Effector memory CD8-positive, alpha-beta T cell (primary cell): ENCODE measurements around the gene CFAP20DC.
"Not testable (repeated sequence)": the region's sequence is repeated elsewhere in the genome, so short reads cannot be mapped to it uniquely, and the experiment has no call there.

ENCODE experiments used
- ATAC-seq: fragments of 150-1000 bp; cut with Tn5 transposase; replicated peaks from 2 replicates; pipeline ENCODE4 v1.10.0; 2021; ENCODE audit warnings: mild to moderate bottlenecking, moderate library complexity
- DNase-seq, 3 experiments: peaks; one replicate each; pipeline ENCODE4 v3.0.0; 2021
- H3K27ac Mint-ChIP-seq, 2 donors: one replicate each; pipeline ENCODE4 v1.8.0; 2022; ENCODE audit warnings: mild to moderate bottlenecking in 2 of 2, mixed read lengths in 2 of 2, moderate library complexity in 2 of 2
- H3K27me3 Mint-ChIP-seq, 2 donors: one replicate each; pipeline ENCODE4 v1.8.0; 2022; ENCODE audit warnings: mixed read lengths in 2 of 2
- H3K36me3 Mint-ChIP-seq: one replicate; pipeline ENCODE4 v1.8.0; 2022; ENCODE audit warnings: mild to moderate bottlenecking, moderate library complexity, mixed read lengths; ENCODE audit not compliant: insufficient read depth
- H3K4me1 Mint-ChIP-seq, 2 donors: one replicate each; pipeline ENCODE4 v1.8.0; 2022; ENCODE audit warnings: low read depth in 2 of 2, mixed read lengths in 2 of 2
- H3K4me3 Mint-ChIP-seq, 2 donors: one replicate each; pipeline ENCODE4 v1.8.0; 2022; ENCODE audit warnings: mild to moderate bottlenecking in 2 of 2, mixed read lengths in 2 of 2, moderate library complexity in 2 of 2
- H3K9me3 Mint-ChIP-seq, 2 donors: one replicate each; pipeline ENCODE4 v1.8.0; 2022; ENCODE audit warnings: mixed read lengths in 2 of 2

CFAP20DC gene

GRCh38 chr3:59064728-59065127, 14.9 kb upstream of the CFAP20DC start:
- DNase-seq (no peak), ATAC-seq (no peak)
- Mint-ChIP-seq H3K36me3 (no peaks in the 10 kb centered on the region), H3K4me3 (no peak overlapping the region), H3K27me3 (peaks cover 24 to 27% of the 10 kb centered on the region in 2 donors), H3K4me1 (no peaks in the 10 kb centered on the region), H3K9me3 (peaks cover 0 to 2% of the 10 kb centered on the region in 2 donors), H3K27ac (no peak overlapping the region)

- no peaks in the 10 kb centered on the region for H3K36me3 Mint-ChIP-seq
- no peak overlapping the region for H3K27ac Mint-ChIP-seq
- no peaks in the 10 kb centered on the region for H3K4me1 Mint-ChIP-seq
- no peak for DNase-seq
- H3K27me3 Mint-ChIP-seq, result peaks cover 19 to 27% of the 10 kb centered on the region in 2 donors
- peaks cover 0 to 2% of the 10 kb centered on the region in 2 donors for H3K9me3 Mint-ChIP-seq
- ATAC-seq, result no peak
- H3K4me3 Mint-ChIP-seq, result no peak overlapping the region
These were observed 14.5 kb upstream of the CFAP20DC start for GRCh38 chr3:59064276-59064675.

- H3K36me3 Mint-ChIP-seq, result no peaks in the 10 kb centered on the region
- no peaks in the 10 kb centered on the region for H3K9me3 Mint-ChIP-seq
- H3K4me3 Mint-ChIP-seq, result no peak overlapping the region
- ATAC-seq (no peak), DNase-seq (no peak)
- H3K4me1 Mint-ChIP-seq, result no peaks in the 10 kb centered on the region
- no peak overlapping the region for H3K27ac Mint-ChIP-seq
- peaks cover 0 to 5% of the 10 kb centered on the region in 2 donors for H3K27me3 Mint-ChIP-seq
These were observed 6.9 kb upstream of the CFAP20DC start for GRCh38 chr3:59056706-59057105.

- no peak for DNase-seq
These were observed 3.1 kb upstream of the CFAP20DC start for GRCh38 chr3:59052803-59053411.

GRCh38 chr3:59050811-59051414, 1.1 kb upstream of the CFAP20DC start:
- H3K36me3 Mint-ChIP-seq, H3K9me3 Mint-ChIP-seq, H3K4me1 Mint-ChIP-seq, H3K4me3 Mint-ChIP-seq, ATAC-seq, H3K27me3 Mint-ChIP-seq, DNase-seq, H3K27ac Mint-ChIP-seq: not testable (repeated sequence)

More at GRCh38 chr3:59052803-59053411, 3.1 kb upstream of the CFAP20DC start:
- Mint-ChIP-seq H3K4me1 (no peaks in the 10 kb centered on the region), H3K4me3 (no peak overlapping the region), H3K9me3 (no peaks in the 10 kb centered on the region), H3K36me3 (peaks cover 4% of the 10 kb centered on the region), H3K27me3 (no peaks in the 10 kb centered on the region), H3K27ac (no peak overlapping the region)
- no peak for ATAC-seq

GRCh38 chr3:59046839-59047238, 3.0 kb downstream of the CFAP20DC start:
- Mint-ChIP-seq H3K4me3 (no peak overlapping the region), H3K27ac (no peak overlapping the region), H3K36me3 (peaks cover 4% of the 10 kb centered on the region), H3K9me3 (no peaks in the 10 kb centered on the region), H3K4me1 (no peaks in the 10 kb centered on the region), H3K27me3 (no peaks in the 10 kb centered on the region)
- no peak for DNase-seq
- ATAC-seq, result no peak

- Mint-ChIP-seq H3K4me3 (no peak overlapping the region), H3K36me3 (no peaks in the 10 kb centered on the region), H3K4me1 (no peaks in the 10 kb centered on the region), H3K27me3 (no peaks in the 10 kb centered on the region), H3K9me3 (no peaks in the 10 kb centered on the region), H3K27ac (no peak overlapping the region)
- DNase-seq (no peak), ATAC-seq (no peak)
These were observed 6.4 kb downstream of the CFAP20DC start for GRCh38 chr3:59043391-59043790.

GRCh38 chr3:59040902-59041301, 8.9 kb downstream of the CFAP20DC start:
- ATAC-seq, result no peak
- H3K27me3 Mint-ChIP-seq, result no peaks in the 10 kb centered on the region
- H3K9me3 Mint-ChIP-seq, result no peaks in the 10 kb centered on the region
- H3K27ac Mint-ChIP-seq, result no peak overlapping the region
- no peaks in the 10 kb centered on the region for H3K36me3 Mint-ChIP-seq
- no peaks in the 10 kb centered on the region for H3K4me1 Mint-ChIP-seq
- H3K4me3 Mint-ChIP-seq, result no peak overlapping the region
- DNase-seq, result no peak

- H3K36me3 Mint-ChIP-seq, result no peaks in the 10 kb centered on the region
- H3K4me1 Mint-ChIP-seq, result no peaks in the 10 kb centered on the region
- H3K27me3 Mint-ChIP-seq, result peaks cover 0 to 5% of the 10 kb centered on the region in 2 donors
- no peak overlapping the region for H3K4me3 Mint-ChIP-seq
- no peak for ATAC-seq
- H3K9me3 Mint-ChIP-seq, result peaks cover 0 to 2% of the 10 kb centered on the region in 2 donors
- no peak for DNase-seq
- H3K27ac Mint-ChIP-seq, result no peak overlapping the region
These were observed 22.2 kb downstream of the CFAP20DC start for GRCh38 chr3:59027607-59028006.

GRCh38 chr3:59023612-59024011, 26.2 kb downstream of the CFAP20DC start:
- Mint-ChIP-seq H3K4me3 (no peak overlapping the region), H3K27me3 (peaks cover 0 to 5% of the 10 kb centered on the region in 2 donors), H3K36me3 (no peaks in the 10 kb centered on the region), H3K9me3 (peaks cover 0 to 3% of the 10 kb centered on the region in 2 donors), H3K4me1 (no peaks in the 10 kb centered on the region), H3K27ac (no peak overlapping the region)
- ATAC-seq (no peak), DNase-seq (no peak)

- H3K4me3 Mint-ChIP-seq, result no peak overlapping the region
- H3K36me3 Mint-ChIP-seq, result no peaks in the 10 kb centered on the region
- no peaks in the 10 kb centered on the region for H3K27me3 Mint-ChIP-seq
- H3K27ac Mint-ChIP-seq, result no peak overlapping the region
- DNase-seq (no peak), ATAC-seq (no peak)
- peaks cover 0 to 3% of the 10 kb centered on the region in 2 donors for H3K9me3 Mint-ChIP-seq
- H3K4me1 Mint-ChIP-seq, result no peaks in the 10 kb centered on the region
These were observed 32.2 kb downstream of the CFAP20DC start for GRCh38 chr3:59017617-59017984.

- H3K27ac Mint-ChIP-seq, result no peak overlapping the region
- peaks cover 0 to 3% of the 10 kb centered on the region in 2 donors for H3K9me3 Mint-ChIP-seq
- DNase-seq (no peak), ATAC-seq (no peak)
- H3K4me1 Mint-ChIP-seq, result no peaks in the 10 kb centered on the region
- H3K27me3 Mint-ChIP-seq, result no peaks in the 10 kb centered on the region
- no peaks in the 10 kb centered on the region for H3K36me3 Mint-ChIP-seq
- no peak overlapping the region for H3K4me3 Mint-ChIP-seq
These were observed 32.8 kb downstream of the CFAP20DC start for GRCh38 chr3:59016930-59017616.

GRCh38 chr3:59013611-59014010, 36.2 kb downstream of the CFAP20DC start:
- no peak for ATAC-seq
- Mint-ChIP-seq H3K27ac (no peak overlapping the region), H3K36me3 (no peaks in the 10 kb centered on the region), H3K4me1 (no peaks in the 10 kb centered on the region), H3K9me3 (no peaks in the 10 kb centered on the region), H3K27me3 (no peaks in the 10 kb centered on the region), H3K4me3 (no peak overlapping the region)
- no peak for DNase-seq
